Measurements from ENCODE around the gene SETBP1. TPM values are rescaled to one million over a fixed set of nuclear protein-coding genes. Genes with fewer than 3 reads are reported as not detected.

The SETBP1 gene
- total RNA-seq, 1 donor from 2014 or later: 72.8 TPM

DNA sequence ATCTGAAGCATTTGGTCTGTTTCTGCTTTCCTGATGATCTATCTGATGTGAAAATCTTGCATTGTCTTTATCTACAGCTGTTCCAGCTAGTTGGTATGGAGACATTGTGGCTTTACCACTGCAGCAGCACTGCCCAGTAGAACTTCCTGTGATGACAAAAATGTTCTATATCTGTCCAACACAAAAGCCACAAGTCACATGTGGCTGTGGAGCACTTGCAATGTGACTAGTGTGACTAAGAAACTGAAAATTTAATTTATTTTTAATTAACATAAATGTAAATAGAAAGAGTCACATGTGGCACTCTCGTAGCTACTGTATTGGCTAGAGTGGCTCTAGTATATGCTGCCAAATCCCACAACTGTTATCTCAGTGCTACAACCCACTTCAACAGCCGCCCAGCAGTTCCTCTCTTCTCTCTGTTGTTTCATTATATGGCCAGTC is 425.7 kb downstream of the SETBP1 start:
- peak; percentile 17 for DNase-seq
- Mint-ChIP-seq H3K4me3 (peak overlapping the region; percentile 21), H3K27ac (no peak overlapping the region), H3K4me1 (peaks cover 2% of the 10 kb centered on the region), H3K27me3 (no peaks in the 10 kb centered on the region), H3K36me3 (ENCODE audit: low read depth) (no peaks in the 10 kb centered on the region), H3K9me3 (no peaks in the 10 kb centered on the region)
- POLR2A ChIA-PET: interaction anchor here (0.5 to 2.4 kb wide), 6 partner anchors 10 to 427 kb away, joined by 3 to 14 read pairs (median 4); partner anchors contain the start of gene SETBP1
- ATAC-seq (ENCODE audit: low read depth): peak; percentile 56
- intact Hi-C loops (cut with micrococcal nuclease): loop anchor here (10.0 kb wide), 1 partner anchor 578 kb away; no protein-coding TSS in a partner anchor
- CTCF ChIA-PET: interaction anchor here (1.1 to 1.6 kb wide), 4 partner anchors 8 to 106 kb away, joined by 3 to 6 read pairs (median 4); no protein-coding TSS in a partner anchor
- no peak for TF ChIP-seq CTCF (IDR thresholded peaks at IDR 0.05)

DNA sequence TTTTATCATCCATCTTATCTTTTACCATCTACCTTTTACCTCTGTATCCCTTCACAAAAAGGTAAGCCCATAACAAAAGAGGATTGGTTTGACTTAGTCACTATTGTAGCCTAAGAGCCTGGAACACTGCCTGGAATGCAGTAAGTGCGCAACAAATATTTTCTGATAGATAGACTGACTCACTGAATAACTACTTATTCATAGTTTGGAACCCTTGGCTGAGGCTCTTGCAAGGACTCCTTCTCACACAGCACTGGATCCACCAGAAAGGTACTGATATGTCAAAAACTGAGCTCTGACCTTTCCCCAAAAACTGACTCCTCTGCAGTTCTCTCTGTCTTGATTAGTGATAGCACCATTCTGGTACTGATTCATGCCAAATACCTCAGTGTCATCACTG is 426.7 kb downstream of the SETBP1 start:
- CTCF ChIA-PET: interaction anchor here (1.5 to 1.6 kb wide), 2 partner anchors 9 to 105 kb away, joined by 3 to 5 read pairs; no protein-coding TSS in a partner anchor
- H3K36me3 Mint-ChIP-seq (ENCODE audit: low read depth): no peaks in the 10 kb centered on the region
- no peaks in the 10 kb centered on the region for H3K27me3 Mint-ChIP-seq

GRCh38 chr18:45108754-45109153 is 428.1 kb downstream of the SETBP1 start:
- ChIA-PET CTCF (interaction anchor here (2.4 kb wide), 1 partner anchor 104 kb away, joined by 6 read pairs; no protein-coding TSS in a partner anchor), POLR2A (interaction anchor here (1.0 kb wide), 1 partner anchor 16 kb away, joined by 3 read pairs; no protein-coding TSS in a partner anchor)
- H3K4me1 Mint-ChIP-seq: peaks cover 2% of the 10 kb centered on the region
- H3K27me3 Mint-ChIP-seq: no peaks in the 10 kb centered on the region
- no peak for DNase-seq
- no peak for ATAC-seq (ENCODE audit: low read depth)
- H3K36me3 Mint-ChIP-seq (ENCODE audit: low read depth): no peaks in the 10 kb centered on the region
- H3K4me3 Mint-ChIP-seq: no peak overlapping the region
- no peaks in the 10 kb centered on the region for H3K9me3 Mint-ChIP-seq
- TF ChIP-seq CTCF (IDR thresholded peaks at IDR 0.05): no peak
- intact Hi-C loops (cut with micrococcal nuclease): loop anchor here (10.0 kb wide), 1 partner anchor 576 kb away; no protein-coding TSS in a partner anchor
- no peak overlapping the region for H3K27ac Mint-ChIP-seq

More for the DNA sequence above, 426.7 kb downstream of the SETBP1 start:
- no peak for DNase-seq
- no peak for ATAC-seq (ENCODE audit: low read depth)
- no peak for TF ChIP-seq CTCF (IDR thresholded peaks at IDR 0.05)
- no peak overlapping the region for H3K27ac Mint-ChIP-seq
- peaks cover 2% of the 10 kb centered on the region for H3K4me1 Mint-ChIP-seq
- no peak overlapping the region for H3K4me3 Mint-ChIP-seq
- POLR2A ChIA-PET: interaction anchor here (2.4 kb wide), 1 partner anchor 428 kb away, joined by 14 read pairs; the partner anchor contains the start of gene SETBP1
- H3K9me3 Mint-ChIP-seq: no peaks in the 10 kb centered on the region
- intact Hi-C loops (cut with micrococcal nuclease): loop anchor here (10.0 kb wide), 1 partner anchor 577 kb away; no protein-coding TSS in a partner anchor

GRCh38 chr18:45109271-45109670 is 428.6 kb downstream of the SETBP1 start:
- ChIA-PET POLR2A (interaction anchor here (1.0 kb wide), 1 partner anchor 16 kb away, joined by 3 read pairs; no protein-coding TSS in a partner anchor), CTCF (interaction anchor here (2.4 kb wide), 1 partner anchor 103 kb away, joined by 6 read pairs; no protein-coding TSS in a partner anchor)
- H3K4me3 Mint-ChIP-seq: no peak overlapping the region
- peaks cover 2% of the 10 kb centered on the region for H3K4me1 Mint-ChIP-seq
- DNase-seq (no peak), ATAC-seq (ENCODE audit: low read depth) (no peak)
- no peaks in the 10 kb centered on the region for H3K36me3 Mint-ChIP-seq (ENCODE audit: low read depth)
- intact Hi-C loops (cut with micrococcal nuclease): loop anchor here (10.0 kb wide), 1 partner anchor 576 kb away; no protein-coding TSS in a partner anchor
- no peaks in the 10 kb centered on the region for H3K9me3 Mint-ChIP-seq
- H3K27ac Mint-ChIP-seq: no peak overlapping the region
- no peaks in the 10 kb centered on the region for H3K27me3 Mint-ChIP-seq
- no peak for TF ChIP-seq CTCF (IDR thresholded peaks at IDR 0.05)

- H3K27ac Mint-ChIP-seq: no peak overlapping the region
- no peak for ATAC-seq (ENCODE audit: low read depth)
- no peak for TF ChIP-seq CTCF (IDR thresholded peaks at IDR 0.05)
- intact Hi-C loops (cut with micrococcal nuclease): loop anchor here (10.0 kb wide), 1 partner anchor 575 kb away; no protein-coding TSS in a partner anchor
- no peak overlapping the region for H3K4me3 Mint-ChIP-seq
- CTCF ChIA-PET: interaction anchor here (2.4 kb wide), 1 partner anchor 103 kb away, joined by 6 read pairs; no protein-coding TSS in a partner anchor
- H3K27me3 Mint-ChIP-seq: no peaks in the 10 kb centered on the region
- POLR2A ChIA-PET: interaction anchor here (1.0 kb wide), 1 partner anchor 17 kb away, joined by 3 read pairs; no protein-coding TSS in a partner anchor
- peaks cover 2% of the 10 kb centered on the region for H3K4me1 Mint-ChIP-seq
- no peak for DNase-seq
- no peaks in the 10 kb centered on the region for H3K9me3 Mint-ChIP-seq
- no peaks in the 10 kb centered on the region for H3K36me3 Mint-ChIP-seq (ENCODE audit: low read depth)
These were observed 429.0 kb downstream of the SETBP1 start for GRCh38 chr18:45109706-45110105.
